NCI-H2171 treated with DMSO at 0.1 percent for 48 hours (cell line): ENCODE measurements around the gene FUT3.
A peak's percentile ranks its signal among the peaks of the same experiment; 100 is the strongest.
"Not testable (repeated sequence)": the region's sequence is repeated elsewhere in the genome, so short reads cannot be mapped to it uniquely, and the experiment has no call there.

ENCODE experiments used
- DNase-seq: peaks from one replicate; lab custom pipeline; 2025; lab: John Stamatoyannopoulos, UW

FUT3 gene

GRCh38 chr19:5881543-5882299 lies 30.5 kb upstream of the FUT3 start:
- peak; percentile 88 for DNase-seq

- DNase-seq, result no peak
Observed at GRCh38 chr19:5880604-5881078, 29.4 kb upstream of the FUT3 start.

DNA sequence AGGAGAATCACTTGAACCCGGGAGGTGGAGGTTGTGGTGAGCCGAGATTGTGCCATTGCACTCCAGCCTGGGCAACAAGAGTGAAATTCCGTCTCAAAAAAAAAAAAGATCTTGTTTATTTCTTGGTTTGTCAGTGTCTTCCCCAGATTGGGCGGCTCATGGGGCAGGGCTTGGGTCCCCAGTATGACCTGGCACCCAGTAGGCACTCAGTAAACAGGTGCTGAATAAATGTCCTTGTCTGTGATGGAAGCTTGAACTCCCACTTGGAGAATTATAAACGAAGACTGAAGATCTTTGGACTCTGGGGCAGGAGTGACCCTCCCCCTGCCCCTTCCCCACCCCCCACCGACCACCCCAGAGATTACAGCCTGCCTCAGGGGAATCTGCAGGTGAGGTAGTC lies 28.9 kb upstream of the FUT3 start:
- no peak for DNase-seq

- peak; percentile 44 for DNase-seq
Observed at GRCh38 chr19:5877882-5878281, 26.6 kb upstream of the FUT3 start.

GRCh38 chr19:5877427-5877826 lies 26.2 kb upstream of the FUT3 start:
- DNase-seq, result peak; percentile 26

GRCh38 chr19:5874496-5874895 lies 23.2 kb upstream of the FUT3 start:
- not testable (repeated sequence) for DNase-seq

- no peak for DNase-seq
Observed at GRCh38 chr19:5873617-5874199, 22.5 kb upstream of the FUT3 start.

GRCh38 chr19:5870986-5871394 lies 19.7 kb upstream of the FUT3 start:
- no peak for DNase-seq

GRCh38 chr19:5867201-5868136 lies 16.2 kb upstream of the FUT3 start:
- no peak for DNase-seq

DNA sequence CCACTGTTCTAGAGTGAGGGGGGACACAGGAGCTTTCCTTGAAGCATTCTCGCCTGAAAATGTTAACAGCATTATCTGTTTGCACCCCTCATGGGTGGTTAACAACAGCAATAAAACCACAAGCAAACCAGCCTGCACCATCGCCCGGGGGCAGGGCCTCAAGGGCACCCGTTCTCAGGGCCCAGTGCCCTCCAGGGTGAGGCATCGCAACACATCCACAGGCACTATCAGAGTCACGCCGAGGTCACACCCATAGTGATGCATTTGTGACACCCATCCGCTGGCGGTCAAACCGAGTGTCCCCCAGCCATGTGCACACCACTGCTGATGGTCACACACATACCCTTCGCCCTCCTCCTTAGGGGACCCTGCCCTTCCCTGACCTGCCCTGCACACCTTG lies 14.5 kb upstream of the FUT3 start:
- DNase-seq, result no peak

- no peak for DNase-seq
Observed at GRCh38 chr19:5864725-5865486, 13.7 kb upstream of the FUT3 start.

DNA sequence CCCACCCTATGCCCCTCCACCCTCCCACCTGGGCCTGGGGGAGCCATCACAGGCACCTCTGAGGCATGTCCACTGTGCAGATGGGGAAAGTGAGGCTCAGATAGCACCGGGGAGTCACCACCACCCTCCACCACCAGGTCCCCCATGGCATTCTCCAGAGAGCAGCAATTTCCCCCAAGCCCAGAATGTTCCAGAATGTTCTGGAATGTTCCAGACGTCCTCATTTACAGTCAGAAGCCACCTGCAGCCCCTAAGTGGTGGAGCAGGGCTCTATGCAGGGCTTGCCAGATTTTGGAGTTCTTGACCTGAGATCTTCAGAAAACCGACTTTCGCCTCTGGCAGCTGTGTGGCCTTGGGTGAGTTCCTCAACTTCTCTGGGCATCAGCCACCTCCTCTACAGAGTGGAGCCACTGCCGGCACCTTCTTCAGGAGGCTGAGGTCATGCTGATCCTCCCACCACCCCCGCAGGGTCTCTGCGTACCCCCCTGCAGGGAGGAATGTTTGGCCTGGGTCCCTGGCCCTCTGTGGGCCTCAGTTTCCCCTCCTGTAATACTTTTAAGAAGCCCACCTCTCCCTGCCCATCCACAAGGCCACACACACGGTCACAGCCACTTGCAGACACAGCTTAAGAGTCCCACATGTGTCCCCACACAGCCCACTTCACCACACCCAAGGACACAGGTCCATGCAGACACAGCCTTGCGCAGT lies 12.9 kb upstream of the FUT3 start:
- no peak for DNase-seq

DNA sequence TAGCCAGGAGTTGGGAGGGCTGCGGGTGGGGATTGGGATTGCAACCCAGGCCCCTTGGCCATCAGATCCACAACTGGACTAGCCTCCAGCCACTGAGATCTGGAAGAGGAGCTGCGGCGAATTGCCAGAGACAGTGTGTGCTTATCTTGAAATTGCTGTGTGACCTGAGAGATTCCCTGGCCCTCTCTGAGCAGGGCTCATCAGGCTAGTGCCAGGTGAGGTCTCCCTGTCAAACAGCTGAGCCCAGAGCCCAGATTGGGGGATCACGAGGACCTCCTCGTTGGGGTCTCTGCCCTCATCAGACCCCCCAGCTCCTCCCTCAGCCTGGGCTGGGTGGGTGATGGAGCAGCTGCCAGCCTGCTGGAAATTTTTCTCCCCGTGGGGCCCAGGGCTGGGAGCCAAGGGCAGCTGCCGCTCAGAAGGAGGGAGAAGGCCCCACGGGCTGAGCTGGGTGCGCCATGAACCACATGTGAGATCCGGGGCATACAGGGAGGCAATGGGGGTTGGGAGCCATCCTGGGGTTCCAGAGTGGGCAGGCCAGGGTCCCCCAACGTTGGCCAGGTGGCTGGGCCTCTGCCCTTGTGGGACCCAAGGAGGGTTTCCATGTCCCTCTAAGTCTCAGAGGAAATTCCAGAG lies 11.9 kb upstream of the FUT3 start:
- DNase-seq, result no peak

DNA sequence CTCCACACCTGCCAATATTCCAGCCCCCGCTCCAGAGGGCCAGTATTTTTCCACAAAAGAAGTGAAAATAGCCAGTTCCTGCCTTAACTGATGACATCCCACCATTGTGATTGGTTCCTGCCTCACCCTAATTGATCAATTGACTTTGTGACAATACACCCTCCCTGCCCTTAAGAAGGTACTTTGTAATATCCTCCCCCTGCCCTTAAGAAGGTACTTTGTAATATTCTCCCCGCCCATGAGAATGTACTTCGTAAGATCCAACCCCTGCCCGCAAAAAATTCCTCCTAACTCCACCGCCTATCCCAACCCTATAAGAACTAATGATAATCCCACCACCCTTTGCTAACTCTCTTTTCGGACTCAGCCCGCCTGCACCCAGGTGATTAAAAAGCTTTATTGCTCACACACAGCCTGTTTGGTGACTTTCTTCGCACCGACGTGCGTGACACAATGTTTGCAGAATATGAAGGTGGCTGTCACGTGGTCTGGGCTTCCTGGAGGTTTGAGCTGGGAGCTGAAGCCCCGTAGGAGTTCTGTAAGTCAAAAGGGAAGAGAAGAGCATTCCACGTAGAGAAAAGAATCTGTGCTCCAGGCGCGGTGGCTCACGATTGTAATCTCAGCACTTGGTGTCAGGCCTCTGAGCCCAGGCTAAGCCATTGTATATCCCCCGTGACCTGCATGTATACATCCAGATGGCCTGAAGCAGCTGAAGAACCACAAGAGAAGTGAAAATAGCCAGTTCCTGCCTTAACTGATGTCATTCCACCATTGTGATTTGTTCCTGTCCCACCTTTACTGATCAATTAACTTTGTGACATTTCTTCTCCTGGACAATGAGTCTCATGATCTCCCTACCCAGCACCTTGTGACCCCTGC lies 6.2 kb upstream of the FUT3 start:
- DNase-seq, result no peak

- DNase-seq, result not testable (repeated sequence)
Observed at GRCh38 chr19:5855151-5855550, 3.9 kb upstream of the FUT3 start.

DNA sequence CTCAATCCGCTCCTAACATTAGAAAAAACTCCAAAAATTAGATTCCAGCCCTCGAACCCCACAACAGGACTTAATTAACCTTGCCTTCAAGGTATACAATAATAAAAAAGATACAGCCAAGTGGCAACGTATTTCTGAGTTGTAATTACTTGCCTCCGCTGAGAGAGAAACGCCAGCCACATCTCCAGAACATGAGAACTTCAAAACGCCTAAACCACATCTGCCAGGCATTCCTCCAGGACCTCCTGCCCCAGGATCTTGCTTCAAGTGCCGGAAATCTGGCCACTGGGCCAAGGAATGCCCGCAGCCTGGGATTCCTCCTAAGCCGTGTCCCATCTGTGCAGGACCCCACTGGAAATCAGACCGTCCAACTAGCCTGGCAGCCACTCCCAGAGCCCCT lies 2.9 kb upstream of the FUT3 start:
- DNase-seq, result not testable (repeated sequence)

DNA sequence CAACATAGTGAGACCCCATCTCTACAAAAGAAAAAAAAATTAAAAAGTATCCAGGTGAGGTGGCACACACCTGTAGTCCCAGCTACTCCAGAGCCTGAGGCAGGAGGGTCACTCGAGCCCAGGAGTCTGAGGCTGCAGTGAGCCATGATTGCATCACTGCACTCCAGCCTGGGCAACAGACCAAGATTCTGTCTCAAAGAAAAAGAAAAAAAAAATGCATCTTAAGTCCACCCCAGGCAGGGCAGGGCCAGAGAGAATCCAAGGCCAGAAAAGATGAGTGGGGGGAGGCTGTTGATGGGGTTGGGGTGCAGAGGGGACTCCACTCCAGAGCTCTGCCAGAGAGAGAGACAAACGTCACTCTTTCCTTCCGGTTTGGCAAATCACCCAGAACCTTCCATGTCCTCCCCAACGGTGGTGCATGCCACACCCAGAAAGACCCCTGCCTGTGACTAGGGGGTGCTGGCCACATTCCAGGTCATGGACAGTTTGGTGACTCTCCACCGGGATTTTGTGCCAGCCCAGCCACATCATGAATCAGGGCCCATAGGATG lies 431 bp downstream of the FUT3 start:
- DNase-seq, result no peak

GRCh38 chr19:5850189-5850588 lies 1.1 kb downstream of the FUT3 start:
- no peak for DNase-seq

DNA sequence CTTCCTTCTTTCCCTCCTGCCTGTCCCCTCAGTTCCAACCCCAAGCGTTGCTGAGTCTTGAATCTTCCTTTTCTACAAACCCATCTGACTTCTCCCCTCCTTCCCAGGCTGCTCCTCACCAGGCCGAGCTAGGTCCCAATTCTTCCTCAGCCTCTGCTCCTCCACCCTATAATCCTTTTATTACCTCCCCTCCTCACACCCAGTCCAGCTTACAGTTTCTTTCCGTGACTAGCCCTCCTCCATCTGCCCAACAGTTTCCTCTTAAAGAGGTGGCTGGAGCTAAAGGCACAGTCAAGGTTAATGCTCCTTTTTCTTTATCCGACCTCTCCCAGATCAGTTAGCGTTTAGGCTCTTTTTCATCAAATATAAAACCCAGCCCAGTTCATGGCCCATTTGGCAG lies 2.6 kb downstream of the FUT3 start:
- DNase-seq, result not testable (repeated sequence)
